ENCODE measurements around the gene EXOG. TPM values are rescaled to one million over a fixed set of nuclear protein-coding genes. Genes with fewer than 3 reads are reported as not detected.

EXOG gene
- total RNA-seq, 1 donor from 2014 or later, result 23.2 TPM

- DNase-seq (no peak), ATAC-seq (ENCODE audit: poor library complexity) (no peak)
- intact Hi-C loops (cut with DNase I), result loop anchor here (10.0 kb wide), 1 partner anchor 345 kb away; no protein-coding TSS in a partner anchor
Observed at GRCh38 chr3:38469852-38470251, 26.3 kb upstream of the EXOG start.

- intact Hi-C loops (cut with DNase I), result loop anchor here (10.0 kb wide), 1 partner anchor 347 kb away; no protein-coding TSS in a partner anchor
- DNase-seq (no peak), ATAC-seq (ENCODE audit: poor library complexity) (no peak)
Observed at GRCh38 chr3:38471260-38471857, 24.8 kb upstream of the EXOG start.

- intact Hi-C loops (cut with DNase I), result loop anchor here (10.0 kb wide), 1 partner anchor 348 kb away; no protein-coding TSS in a partner anchor
- ATAC-seq (ENCODE audit: poor library complexity), result no peak
- DNase-seq, result no peak
Observed at GRCh38 chr3:38472342-38472741, 23.8 kb upstream of the EXOG start.

- ATAC-seq (ENCODE audit: poor library complexity) (peak; percentile 25), DNase-seq (no peak)
- intact Hi-C loops (cut with DNase I), result loop anchor here (10.0 kb wide), 1 partner anchor 348 kb away; no protein-coding TSS in a partner anchor
Observed at GRCh38 chr3:38473229-38473628, 22.9 kb upstream of the EXOG start.

GRCh38 chr3:38474928-38475605 lies 21.1 kb upstream of the EXOG start:
- ATAC-seq (ENCODE audit: poor library complexity), result no peak
- no peak for DNase-seq
- intact Hi-C loops (cut with DNase I), result loop anchor here (10.0 kb wide), 1 partner anchor 350 kb away; no protein-coding TSS in a partner anchor

- intact Hi-C loops (cut with DNase I), result loop anchor here (10.0 kb wide), 1 partner anchor 351 kb away; no protein-coding TSS in a partner anchor
- DNase-seq, result no peak
- ATAC-seq (ENCODE audit: poor library complexity), result no peak
Observed at GRCh38 chr3:38475716-38476115, 20.4 kb upstream of the EXOG start.

- DNase-seq (no peak), ATAC-seq (ENCODE audit: poor library complexity) (no peak)
- intact Hi-C loops (cut with DNase I), result loop anchor here (10.0 kb wide), 1 partner anchor 351 kb away; no protein-coding TSS in a partner anchor
Observed at GRCh38 chr3:38476157-38476756, 19.9 kb upstream of the EXOG start.

GRCh38 chr3:38477057-38477820 lies 18.9 kb upstream of the EXOG start:
- intact Hi-C loops (cut with DNase I), result loop anchor here (10.0 kb wide), 1 partner anchor 352 kb away; no protein-coding TSS in a partner anchor
- no peak for DNase-seq
- ATAC-seq (ENCODE audit: poor library complexity), result no peak

- DNase-seq (no peak), ATAC-seq (ENCODE audit: poor library complexity) (no peak)
- intact Hi-C loops (cut with DNase I), result loop anchor here (10.0 kb wide), 1 partner anchor 353 kb away; no protein-coding TSS in a partner anchor
Observed at GRCh38 chr3:38477839-38478450, 18.2 kb upstream of the EXOG start.

GRCh38 chr3:38478901-38479300 lies 17.2 kb upstream of the EXOG start:
- no peak for DNase-seq
- intact Hi-C loops (cut with DNase I), result loop anchor here (10.0 kb wide), 1 partner anchor 354 kb away; no protein-coding TSS in a partner anchor
- ATAC-seq (ENCODE audit: poor library complexity), result no peak

GRCh38 chr3:38479431-38480092 lies 16.6 kb upstream of the EXOG start:
- ATAC-seq (ENCODE audit: poor library complexity), result peak; percentile 90
- intact Hi-C loops (cut with DNase I), result loop anchor here (2.0 to 10.0 kb wide), 2 partner anchors 131 to 355 kb away; no protein-coding TSS in a partner anchor
- DNase-seq, result peak; percentile 72

GRCh38 chr3:38480093-38480445 lies 16.1 kb upstream of the EXOG start:
- no peak for DNase-seq
- intact Hi-C loops (cut with DNase I), result loop anchor here (2.0 kb wide), 1 partner anchor 131 kb away; no protein-coding TSS in a partner anchor
- ATAC-seq (ENCODE audit: poor library complexity), result no peak

- DNase-seq (no peak), ATAC-seq (ENCODE audit: poor library complexity) (no peak)
- intact Hi-C loops (cut with DNase I), result loop anchor here (2.0 kb wide), 1 partner anchor 132 kb away; no protein-coding TSS in a partner anchor
Observed at GRCh38 chr3:38480930-38481329, 15.2 kb upstream of the EXOG start.

- intact Hi-C loops (cut with DNase I), result no loop called here
- no peak for ATAC-seq (ENCODE audit: poor library complexity)
- DNase-seq, result no peak
Observed at GRCh38 chr3:38482951-38483350, 13.2 kb upstream of the EXOG start.

- DNase-seq (no peak), ATAC-seq (ENCODE audit: poor library complexity) (no peak)
- intact Hi-C loops (cut with DNase I), result no loop called here
Observed at GRCh38 chr3:38487323-38487722, 8.8 kb upstream of the EXOG start.

GRCh38 chr3:38488949-38489348 lies 7.2 kb upstream of the EXOG start:
- intact Hi-C loops (cut with DNase I), result no loop called here
- ATAC-seq (ENCODE audit: poor library complexity) (no peak), DNase-seq (no peak)

GRCh38 chr3:38489766-38490165 lies 6.4 kb upstream of the EXOG start:
- DNase-seq (no peak), ATAC-seq (ENCODE audit: poor library complexity) (no peak)
- intact Hi-C loops (cut with DNase I), result loop anchor here (10.0 kb wide), 1 partner anchor 355 kb away; no protein-coding TSS in a partner anchor
